Vagina (tissue), 2 donors: ENCODE measurements around the gene OR10V1.

Experiments used
- POLR2AphosphoS5 ChIP-seq, 2 donors: sonication (generic); formaldehyde crosslinking; IDR thresholded peaks; one replicate each; pipeline ENCODE4 v1.9.0; 2017; ENCODE audit warnings: antibody characterized with exemption in 2 of 2, mild to moderate bottlenecking in 2 of 2, low read depth in 1 of 2; ENCODE audit not compliant: insufficient read depth in 1 of 2
- TF ChIP-seq, protein P1 (sequence below), 3 experiments: fragments of 450-650 bp in 2 of 3; fragments of 200-600 bp in 1 of 3; sonication (generic) in 1 of 3; IDR thresholded peaks; one replicate each; pipeline ENCODE4 v1.5.1; 2017 to 2019; ENCODE audit warnings: antibody characterized with exemption in 3 of 3, mild to moderate bottlenecking in 2 of 3, moderate library complexity in 2 of 3

DNA sequence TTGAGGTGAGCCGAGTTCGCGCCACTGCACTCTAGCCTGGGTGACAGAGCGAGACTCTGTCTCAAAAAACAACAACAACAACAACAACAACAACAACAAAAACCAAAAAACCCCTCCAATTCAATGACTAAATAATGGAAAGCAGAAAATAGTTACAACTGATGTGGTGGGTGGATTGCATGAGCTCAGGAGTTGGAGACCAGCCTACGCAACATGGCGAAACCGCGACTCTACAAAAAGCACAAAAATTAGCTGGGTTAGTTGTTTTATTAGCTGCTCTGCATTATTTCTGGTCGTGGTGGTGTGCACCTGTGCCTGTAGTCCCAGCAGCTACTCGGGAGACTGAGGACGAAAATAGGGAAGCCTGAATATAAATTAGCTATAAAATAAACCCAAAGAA is 42.2 kb downstream of the OR10V1 start:
- TF ChIP-seq, protein P1, sequence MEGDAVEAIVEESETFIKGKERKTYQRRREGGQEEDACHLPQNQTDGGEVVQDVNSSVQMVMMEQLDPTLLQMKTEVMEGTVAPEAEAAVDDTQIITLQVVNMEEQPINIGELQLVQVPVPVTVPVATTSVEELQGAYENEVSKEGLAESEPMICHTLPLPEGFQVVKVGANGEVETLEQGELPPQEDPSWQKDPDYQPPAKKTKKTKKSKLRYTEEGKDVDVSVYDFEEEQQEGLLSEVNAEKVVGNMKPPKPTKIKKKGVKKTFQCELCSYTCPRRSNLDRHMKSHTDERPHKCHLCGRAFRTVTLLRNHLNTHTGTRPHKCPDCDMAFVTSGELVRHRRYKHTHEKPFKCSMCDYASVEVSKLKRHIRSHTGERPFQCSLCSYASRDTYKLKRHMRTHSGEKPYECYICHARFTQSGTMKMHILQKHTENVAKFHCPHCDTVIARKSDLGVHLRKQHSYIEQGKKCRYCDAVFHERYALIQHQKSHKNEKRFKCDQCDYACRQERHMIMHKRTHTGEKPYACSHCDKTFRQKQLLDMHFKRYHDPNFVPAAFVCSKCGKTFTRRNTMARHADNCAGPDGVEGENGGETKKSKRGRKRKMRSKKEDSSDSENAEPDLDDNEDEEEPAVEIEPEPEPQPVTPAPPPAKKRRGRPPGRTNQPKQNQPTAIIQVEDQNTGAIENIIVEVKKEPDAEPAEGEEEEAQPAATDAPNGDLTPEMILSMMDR (IDR thresholded peaks at IDR 0.05), result no peak
- TF ChIP-seq POLR2AphosphoS5 (IDR thresholded peaks at IDR 0.05; ENCODE audit: insufficient read depth in 1 of 2, low read depth in 1 of 2), result no peak
